HUES48 (cell line): ENCODE measurements around the gene KBTBD4.
"Not testable (repeated sequence)": the region's sequence is repeated elsewhere in the genome, so short reads cannot be mapped to it uniquely, and the experiment has no call there.

ENCODE experiments used
- H3K27ac ChIP-seq: one replicate; pipeline ENCODE4 v1.7.0; 2013; ENCODE audit warnings: low read depth, low read length, inconsistent platforms
- H3K27me3 ChIP-seq: 2 replicates; pipeline ENCODE4 v1.6.1; 2013; ENCODE audit warnings: mild to moderate bottlenecking, low read length; ENCODE audit not compliant: control insufficient read depth, insufficient read depth
- H3K36me3 ChIP-seq: 2 replicates; pipeline ENCODE4 v1.6.1; 2013; ENCODE audit warnings: low read length; ENCODE audit not compliant: control insufficient read depth, insufficient read depth
- H3K4me1 ChIP-seq: 2 replicates; pipeline ENCODE4 v1.6.1; 2013; ENCODE audit warnings: mild to moderate bottlenecking, low read length; ENCODE audit not compliant: control insufficient read depth, insufficient read depth
- H3K4me3 ChIP-seq: 2 replicates; pipeline ENCODE4 v1.5.1; 2013; ENCODE audit warnings: mild to moderate bottlenecking, low read depth, low read length
- H3K9ac ChIP-seq: 2 replicates; pipeline ENCODE4 v1.6.1; 2013; ENCODE audit warnings: mild to moderate bottlenecking, low read depth, low read length, moderate library complexity
- H3K9me3 ChIP-seq: 2 replicates; pipeline ENCODE4 v1.6.1; 2013; ENCODE audit warnings: low read length; ENCODE audit not compliant: control insufficient read depth, insufficient read depth

KBTBD4 gene

DNA sequence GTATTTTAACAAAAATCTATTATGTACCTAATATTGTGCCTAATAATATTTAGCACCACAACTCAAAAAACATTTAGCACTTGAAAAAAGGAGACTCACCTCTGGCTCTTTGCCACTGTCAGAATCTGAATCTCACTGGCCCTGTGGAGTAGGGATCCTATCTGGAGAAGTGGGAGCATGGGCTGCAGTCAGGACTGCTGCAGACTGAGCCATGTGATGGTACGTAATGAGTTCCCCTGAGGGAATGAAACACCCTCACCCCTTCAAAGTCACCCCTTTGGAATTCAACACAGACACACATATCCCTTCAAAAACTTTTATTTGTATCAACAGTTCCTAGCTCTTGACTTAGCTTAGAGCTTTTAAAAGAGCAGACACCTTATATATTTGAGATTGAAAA is 6.9 kb downstream of the KBTBD4 start:
- Histone ChIP-seq H3K27ac (no peak overlapping the region), H3K27me3 (no peaks in the 10 kb centered on the region), H3K4me3 (no peak overlapping the region), H3K9me3 (no peaks in the 10 kb centered on the region), H3K9ac (no peak overlapping the region), H3K36me3 (peaks cover 56% of the 10 kb centered on the region), H3K4me1 (no peaks in the 10 kb centered on the region)

DNA sequence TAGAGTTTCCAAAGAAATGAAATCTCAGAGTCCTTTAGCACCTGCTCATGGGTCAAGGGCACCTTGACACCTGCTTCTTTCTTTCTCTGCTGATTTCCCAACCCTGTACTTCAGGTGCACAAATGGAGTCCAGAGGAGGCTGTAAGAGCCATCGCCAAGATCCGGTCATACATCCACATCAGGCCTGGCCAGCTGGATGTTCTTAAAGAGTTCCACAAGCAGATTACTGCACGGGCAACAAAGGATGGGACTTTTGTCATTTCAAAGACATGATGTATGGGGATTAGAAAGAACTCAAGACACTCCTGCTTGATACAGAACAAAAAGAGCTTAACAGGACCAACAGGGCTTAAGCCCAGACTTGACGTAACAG is 7.4 kb downstream of the KBTBD4 start:
- Histone ChIP-seq H3K36me3 (peaks cover 54% of the 10 kb centered on the region), H3K27ac (no peak overlapping the region), H3K9me3 (no peaks in the 10 kb centered on the region), H3K9ac (no peak overlapping the region), H3K4me1 (no peaks in the 10 kb centered on the region; the same call in 1 of the 2 replicates), H3K4me3 (no peak overlapping the region), H3K27me3 (no peaks in the 10 kb centered on the region)

DNA sequence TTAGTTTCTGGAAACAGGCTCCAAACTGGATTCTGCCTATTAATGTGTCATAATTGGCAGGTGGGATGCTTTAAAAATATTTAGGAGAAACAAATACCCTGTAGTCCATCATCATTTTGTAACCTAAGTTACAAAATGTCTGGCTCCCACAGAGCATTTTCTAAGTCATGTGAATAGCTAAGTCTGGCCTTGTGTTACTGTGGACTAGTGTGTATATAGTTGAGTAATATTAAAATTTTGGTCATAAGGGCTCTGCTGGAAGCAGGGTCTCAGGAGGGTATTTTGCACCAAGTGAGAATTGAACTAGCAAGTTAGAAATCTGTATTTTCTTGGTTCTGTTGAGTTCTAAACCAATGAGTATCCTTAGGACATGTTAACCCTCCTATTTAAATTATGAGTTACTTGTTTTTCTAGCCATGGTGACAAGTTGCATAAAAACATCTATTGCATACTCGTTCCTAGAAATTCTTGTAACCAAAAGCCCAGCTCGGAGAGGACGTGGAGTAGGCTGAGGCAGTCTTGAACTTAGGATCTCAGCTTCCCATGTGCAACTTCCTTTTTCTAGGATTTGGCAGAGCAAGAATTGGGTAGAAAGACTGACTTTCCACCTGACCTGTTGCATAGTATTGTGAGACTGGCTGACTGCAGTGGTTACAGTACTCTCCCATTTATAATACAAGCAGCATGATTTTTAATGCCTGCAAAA is 8.0 kb downstream of the KBTBD4 start:
- Histone ChIP-seq H3K4me1 (no peaks in the 10 kb centered on the region; the same call in 1 of the 2 replicates), H3K4me3 (no peak overlapping the region), H3K9me3 (no peaks in the 10 kb centered on the region), H3K27ac (no peak overlapping the region), H3K9ac (no peak overlapping the region), H3K27me3 (no peaks in the 10 kb centered on the region), H3K36me3 (peaks cover 54% of the 10 kb centered on the region)

DNA sequence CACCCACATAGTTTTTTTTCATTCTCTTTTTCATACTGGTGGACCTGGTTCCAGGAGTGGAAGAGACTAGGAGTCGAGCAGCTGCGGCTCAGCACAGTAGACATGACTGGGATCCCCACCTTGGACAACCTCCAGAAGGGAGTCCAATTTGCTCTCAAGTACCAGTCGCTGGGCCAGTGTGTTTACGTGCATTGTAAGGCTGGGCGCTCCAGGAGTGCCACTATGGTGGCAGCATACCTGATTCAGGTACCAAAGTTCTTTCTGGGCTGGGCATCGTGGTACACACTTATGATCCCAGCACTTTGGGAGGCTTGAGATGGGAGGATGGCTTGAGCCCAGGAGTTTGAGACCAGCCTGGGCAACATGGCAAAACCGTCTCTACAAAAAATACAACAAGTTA is 9.1 kb downstream of the KBTBD4 start:
- H3K27ac ChIP-seq: no peak overlapping the region
- H3K27me3 ChIP-seq: no peaks in the 10 kb centered on the region
- peaks cover 49% of the 10 kb centered on the region for H3K36me3 ChIP-seq
- no peaks in the 10 kb centered on the region for H3K9me3 ChIP-seq
- no peak overlapping the region for H3K9ac ChIP-seq
- no peak overlapping the region for H3K4me3 ChIP-seq
- no peaks in the 10 kb centered on the region; the same call in 1 of the 2 replicates for H3K4me1 ChIP-seq

DNA sequence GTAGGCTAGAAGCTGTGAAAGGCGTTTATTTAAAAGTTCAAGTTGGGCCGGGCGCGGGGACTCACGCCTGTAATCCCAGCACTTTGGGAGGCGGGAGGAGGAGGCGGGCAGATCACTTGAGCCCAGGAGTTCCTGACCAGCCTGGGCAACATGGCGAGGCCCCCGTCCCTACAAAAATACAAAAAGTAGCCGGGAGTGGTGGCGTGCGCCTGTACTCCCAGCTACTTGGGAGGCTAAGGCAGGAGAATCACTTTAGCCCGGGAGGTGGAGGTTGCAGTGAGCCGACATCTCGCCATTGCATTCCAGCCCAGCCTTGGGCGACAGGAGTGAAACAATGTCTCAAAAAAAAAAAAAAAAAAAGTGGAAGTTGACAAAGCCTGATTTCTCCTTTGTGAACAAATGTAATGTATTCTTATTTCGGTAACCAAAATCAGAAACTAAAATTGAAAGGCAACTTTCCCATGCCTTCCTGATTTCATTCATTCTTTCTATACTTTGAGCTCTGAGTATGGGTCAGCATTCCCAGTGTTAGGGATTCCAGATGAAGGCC is 12.5 kb downstream of the KBTBD4 start:
- no peaks in the 10 kb centered on the region for H3K27me3 ChIP-seq
- H3K36me3 ChIP-seq: peaks cover 20% of the 10 kb centered on the region
- H3K9ac ChIP-seq: peak overlapping the region; percentile 84
- H3K4me3 ChIP-seq: peak overlapping the region; percentile 86
- H3K4me1 ChIP-seq: no peaks in the 10 kb centered on the region; the same call in 1 of the 2 replicates
- H3K27ac ChIP-seq: peak overlapping the region; percentile 76
- H3K9me3 ChIP-seq: no peaks in the 10 kb centered on the region

DNA sequence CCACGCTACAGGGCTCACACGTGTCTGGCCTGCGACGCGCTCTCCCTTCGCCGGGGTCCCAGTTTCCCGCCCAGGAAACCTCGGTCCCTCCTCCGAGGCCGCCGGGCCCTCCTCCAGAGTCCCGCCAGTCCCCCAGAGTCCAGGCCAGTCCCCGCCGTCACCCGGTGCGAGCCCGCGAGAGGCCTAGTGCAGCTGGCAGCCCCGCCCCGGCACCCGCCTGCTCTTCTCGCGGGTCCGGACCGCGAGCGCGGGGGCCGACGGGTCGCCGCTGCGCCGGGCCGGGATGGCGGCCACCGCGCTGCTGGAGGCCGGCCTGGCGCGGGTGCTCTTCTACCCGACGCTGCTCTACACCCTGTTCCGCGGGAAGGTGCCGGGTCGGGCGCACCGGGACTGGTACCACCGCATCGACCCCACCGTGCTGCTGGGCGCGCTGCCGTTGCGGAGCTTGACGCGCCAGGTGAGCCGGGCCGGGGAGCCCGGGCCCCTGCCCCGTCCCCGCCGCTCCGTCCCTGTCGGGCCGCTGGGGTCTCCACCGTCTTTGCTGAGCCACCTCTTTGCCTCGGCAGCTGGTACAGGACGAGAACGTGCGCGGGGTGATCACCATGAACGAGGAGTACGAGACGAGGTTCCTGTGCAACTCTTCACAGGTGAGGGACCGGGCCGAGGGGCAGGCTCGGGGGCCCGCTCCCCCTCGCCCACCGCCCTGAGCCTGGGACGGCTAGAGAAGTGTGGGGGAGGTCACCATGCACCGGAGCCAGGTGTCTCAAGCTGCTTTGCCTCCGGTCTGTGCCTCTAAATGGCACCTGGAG is 13.2 kb downstream of the KBTBD4 start, which contains the start of gene PTPMT1:
TSS of gene PTPMT1 (plus strand) at position 260 of the 809 bp plus-strand sequence. CDS start at position 284, 24 bp downstream.
- no peaks in the 10 kb centered on the region for H3K9me3 ChIP-seq
- peak within 1 kb of the TSS; percentile 76 for H3K27ac ChIP-seq
- no peaks in the 10 kb centered on the region for H3K27me3 ChIP-seq
- H3K4me3 ChIP-seq: peak within 1 kb of the TSS; percentile 86
- no peaks in the 10 kb centered on the region; the same call in 1 of the 2 replicates for H3K4me1 ChIP-seq
- H3K9ac ChIP-seq: peak within 1 kb of the TSS; percentile 84
- H3K36me3 ChIP-seq: peaks cover 13% of the 10 kb centered on the region

DNA sequence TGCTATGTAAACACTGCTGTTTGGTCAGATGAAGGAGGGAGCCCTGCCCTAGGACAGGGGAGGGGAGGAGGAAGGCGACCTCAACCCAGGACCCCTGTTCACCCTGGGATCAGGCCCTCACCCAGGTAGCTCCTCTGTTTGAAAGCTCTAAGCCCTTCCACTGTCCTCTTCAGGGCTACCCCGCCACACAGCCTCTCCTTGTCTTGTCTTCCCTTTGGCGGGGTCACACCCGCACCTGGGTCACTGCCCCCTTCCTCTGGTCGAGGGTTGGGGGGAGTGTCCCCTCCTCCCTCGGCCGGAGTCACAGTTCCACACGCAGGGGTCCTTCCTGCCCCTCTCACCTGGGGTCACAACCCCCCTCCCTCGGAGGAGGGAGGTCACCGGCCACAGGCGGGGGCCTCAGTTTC is 13.8 kb downstream of the KBTBD4 start:
- peak overlapping the region; percentile 86 for H3K4me3 ChIP-seq
- no peaks in the 10 kb centered on the region for H3K9me3 ChIP-seq
- H3K36me3 ChIP-seq: peaks cover 7% of the 10 kb centered on the region
- H3K9ac ChIP-seq: peak overlapping the region; percentile 84; the same call in 1 of the 2 replicates
- H3K4me1 ChIP-seq: no peaks in the 10 kb centered on the region; the same call in 1 of the 2 replicates
- H3K27ac ChIP-seq: no peak overlapping the region
- no peaks in the 10 kb centered on the region for H3K27me3 ChIP-seq

DNA sequence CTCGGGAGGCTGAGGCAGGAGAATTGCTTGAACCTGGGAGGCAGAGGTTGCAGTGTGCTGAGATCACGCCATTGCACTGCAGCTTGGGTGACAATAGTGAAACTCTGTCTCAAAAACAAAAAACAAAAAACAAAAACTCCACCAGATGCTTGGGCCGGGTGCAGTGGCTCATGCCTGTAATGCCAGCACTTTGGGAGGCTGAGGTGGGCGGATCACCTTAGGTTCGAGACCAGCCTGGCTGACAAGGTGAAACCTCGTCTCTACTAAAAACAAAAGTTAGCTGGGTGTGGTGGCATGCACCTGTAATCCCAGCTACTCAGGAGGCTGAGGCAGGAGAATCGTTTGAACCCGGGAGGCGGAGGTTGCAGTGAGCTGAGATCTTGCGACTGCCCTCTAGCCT is 14.4 kb downstream of the KBTBD4 start:
- H3K36me3 ChIP-seq, H3K9me3 ChIP-seq, H3K27me3 ChIP-seq, H3K27ac ChIP-seq, H3K4me3 ChIP-seq, H3K9ac ChIP-seq, H3K4me1 ChIP-seq: not testable (repeated sequence)

DNA sequence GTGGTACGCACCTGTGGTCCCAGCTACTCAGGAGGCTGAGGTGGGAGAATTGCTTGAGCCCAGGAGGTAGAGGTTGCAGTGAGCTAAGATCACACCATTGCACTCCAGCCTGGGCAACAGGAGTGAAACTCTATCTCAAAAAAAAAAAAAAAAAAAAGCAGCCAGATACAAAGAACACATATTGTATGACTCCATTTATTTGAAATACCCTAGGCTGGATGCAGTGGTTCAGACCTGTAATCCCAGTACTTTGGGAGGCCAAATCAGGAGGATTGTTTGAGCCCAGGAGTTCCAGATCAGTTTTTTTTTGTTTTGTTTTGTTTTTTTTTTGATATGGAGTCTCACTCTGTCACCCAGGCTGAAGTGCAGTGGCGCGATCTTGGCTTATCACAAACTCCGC is 16.4 kb downstream of the KBTBD4 start:
- not testable (repeated sequence) for H3K27me3 ChIP-seq, H3K27ac ChIP-seq, H3K4me1 ChIP-seq, H3K36me3 ChIP-seq, H3K9me3 ChIP-seq, H3K4me3 ChIP-seq, H3K9ac ChIP-seq

DNA sequence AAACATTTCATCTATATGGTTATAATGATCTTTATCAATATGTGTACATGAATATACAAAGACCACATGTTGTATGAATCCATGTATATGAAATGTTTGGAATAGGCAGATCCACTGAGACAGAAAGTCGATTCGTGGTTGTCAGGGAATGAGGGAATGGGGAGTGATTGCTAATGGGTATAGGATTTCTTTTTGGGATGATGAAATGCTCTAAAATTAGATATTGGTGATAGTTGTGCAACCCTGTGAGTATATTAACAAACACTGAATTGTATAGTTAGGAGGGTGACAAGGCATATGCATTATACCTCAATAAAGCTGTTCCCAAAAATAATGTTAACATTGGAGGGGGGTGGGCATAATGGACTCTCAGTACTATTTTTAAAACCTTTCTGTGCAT is 18.3 kb downstream of the KBTBD4 start:
- Histone ChIP-seq H3K4me1 (no peaks in the 10 kb centered on the region), H3K27me3 (no peaks in the 10 kb centered on the region), H3K9me3 (no peaks in the 10 kb centered on the region), H3K4me3 (no peak overlapping the region), H3K36me3 (no peaks in the 10 kb centered on the region), H3K27ac (no peak overlapping the region), H3K9ac (no peak overlapping the region)

DNA sequence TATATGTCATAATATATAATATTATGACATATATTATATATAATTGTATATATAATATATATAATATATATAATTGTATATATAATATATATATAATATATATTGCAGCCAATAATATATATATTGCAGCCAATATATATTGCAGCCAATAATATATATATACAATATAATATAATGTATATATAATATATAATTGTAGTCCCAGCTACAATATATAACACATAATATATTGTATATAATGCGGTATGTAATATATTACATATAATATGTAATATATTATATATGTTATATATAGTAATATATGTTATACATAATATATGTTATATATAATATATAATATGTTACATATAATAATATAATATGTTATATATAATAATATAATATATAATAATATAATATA is 20.1 kb downstream of the KBTBD4 start:
- H3K27ac ChIP-seq: no peak overlapping the region
- no peak overlapping the region for H3K4me3 ChIP-seq
- H3K9me3 ChIP-seq: no peaks in the 10 kb centered on the region
- no peaks in the 10 kb centered on the region for H3K36me3 ChIP-seq
- no peaks in the 10 kb centered on the region for H3K27me3 ChIP-seq
- peaks cover 2% of the 10 kb centered on the region; the same call in 1 of the 2 replicates for H3K4me1 ChIP-seq
- H3K9ac ChIP-seq: no peak overlapping the region
